ENCODE results near the gene PTBP2.

GRCh38 chr1:96820107-96820506 lies 98.5 kb downstream of the PTBP2 start:
- TF ChIP-seq, protein P1, sequence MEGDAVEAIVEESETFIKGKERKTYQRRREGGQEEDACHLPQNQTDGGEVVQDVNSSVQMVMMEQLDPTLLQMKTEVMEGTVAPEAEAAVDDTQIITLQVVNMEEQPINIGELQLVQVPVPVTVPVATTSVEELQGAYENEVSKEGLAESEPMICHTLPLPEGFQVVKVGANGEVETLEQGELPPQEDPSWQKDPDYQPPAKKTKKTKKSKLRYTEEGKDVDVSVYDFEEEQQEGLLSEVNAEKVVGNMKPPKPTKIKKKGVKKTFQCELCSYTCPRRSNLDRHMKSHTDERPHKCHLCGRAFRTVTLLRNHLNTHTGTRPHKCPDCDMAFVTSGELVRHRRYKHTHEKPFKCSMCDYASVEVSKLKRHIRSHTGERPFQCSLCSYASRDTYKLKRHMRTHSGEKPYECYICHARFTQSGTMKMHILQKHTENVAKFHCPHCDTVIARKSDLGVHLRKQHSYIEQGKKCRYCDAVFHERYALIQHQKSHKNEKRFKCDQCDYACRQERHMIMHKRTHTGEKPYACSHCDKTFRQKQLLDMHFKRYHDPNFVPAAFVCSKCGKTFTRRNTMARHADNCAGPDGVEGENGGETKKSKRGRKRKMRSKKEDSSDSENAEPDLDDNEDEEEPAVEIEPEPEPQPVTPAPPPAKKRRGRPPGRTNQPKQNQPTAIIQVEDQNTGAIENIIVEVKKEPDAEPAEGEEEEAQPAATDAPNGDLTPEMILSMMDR (IDR thresholded peaks at IDR 0.05): no peak
- no peak for TF ChIP-seq POLR2A (IDR thresholded peaks at IDR 0.05)
